ENCODE measurements around the gene ADGRA1.

Gene ADGRA1

GRCh38 chr10:133106516-133106915 is 18.8 kb downstream of the ADGRA1 start:
- H3K9ac ChIP-seq (ENCODE audit: low read length), result no peak overlapping the region
- no peak overlapping the region for H3K23ac ChIP-seq (ENCODE audit: low read length)
- H3K4me2 ChIP-seq (ENCODE audit: low read length), result no peak overlapping the region
- H3K14ac ChIP-seq (ENCODE audit: low read length), result no peak overlapping the region
- H2BK120ac ChIP-seq (ENCODE audit: insufficient read depth, low read length, poor library complexity), result no peak overlapping the region
- H3K9me3 ChIP-seq (ENCODE audit: insufficient read depth, low read depth, low read length), result peaks cover 35% of the 10 kb centered on the region
- H2BK5ac ChIP-seq (ENCODE audit: low read depth, low read length, poor library complexity), result no peak overlapping the region
- peaks cover 4% of the 10 kb centered on the region for H3K27me3 ChIP-seq (ENCODE audit: insufficient read depth, low read length)
- H3K4me1 ChIP-seq (ENCODE audit: control insufficient read depth in 1 of 2, insufficient read depth in 2 of 2, low read length in 2 of 2), result no peaks in the 10 kb centered on the region
- no peak overlapping the region for H4K8ac ChIP-seq (ENCODE audit: low read depth, low read length)
- DNase-seq, result no peak
- H3K36me3 ChIP-seq (ENCODE audit: control insufficient read depth in 1 of 2, insufficient read depth in 2 of 2, low read length in 2 of 2), result no peaks in the 10 kb centered on the region
- H3K4me3 ChIP-seq (ENCODE audit: low read depth, low read length), result no peak overlapping the region
- no peak overlapping the region for H4K12ac ChIP-seq (ENCODE audit: low read depth, low read length)
- no peak overlapping the region for H2BK12ac ChIP-seq (ENCODE audit: low read length)
- no peak overlapping the region for H2AK5ac ChIP-seq (ENCODE audit: low read length)
- H3K79me1 ChIP-seq (ENCODE audit: low read length), result no peaks in the 10 kb centered on the region
- H3K79me2 ChIP-seq (ENCODE audit: control insufficient read depth, insufficient read depth, low read length, poor library complexity), result no peaks in the 10 kb centered on the region
- H3K27ac ChIP-seq (ENCODE audit: low read depth, low read length), result no peak overlapping the region
- no peak overlapping the region for H3K18ac ChIP-seq (ENCODE audit: low read length)
- WGBS (ENCODE audit: extremely low coverage, insufficient coverage, insufficient read length), result no CpG with 5 or more reads among the region's 18 CpGs
- H3K4ac ChIP-seq (ENCODE audit: low read depth, low read length), result no peak overlapping the region
- H4K91ac ChIP-seq (ENCODE audit: low read depth, low read length), result no peak overlapping the region
- H2AFZ ChIP-seq (ENCODE audit: insufficient read depth, low read length, poor library complexity), result no peak overlapping the region

- no peak overlapping the region for H3K4me3 ChIP-seq (ENCODE audit: low read depth, low read length)
Measured at GRCh38 chr10:133107442-133107841, 19.7 kb downstream of the ADGRA1 start.

DNA sequence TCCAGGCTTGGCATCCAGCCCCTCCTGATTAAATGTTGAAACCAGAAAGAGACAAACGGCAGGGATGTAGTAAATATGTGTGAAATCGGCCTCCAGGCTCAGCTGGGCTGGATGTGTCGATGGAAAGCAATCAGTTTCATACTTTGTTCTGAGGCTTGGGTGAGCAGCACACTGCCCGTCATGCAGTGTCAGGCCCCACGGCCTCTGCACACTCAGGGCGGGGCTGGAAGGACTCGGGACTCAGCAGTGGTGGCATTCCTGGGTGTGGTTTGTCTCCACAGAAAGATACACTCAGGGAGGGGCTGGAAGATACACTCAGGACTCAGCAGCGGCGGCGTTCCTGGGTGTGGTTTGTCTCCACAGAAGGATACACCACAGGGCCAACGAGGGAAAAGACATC is 22.0 kb downstream of the ADGRA1 start:
- Histone ChIP-seq H3K79me1 (ENCODE audit: low read length) (no peaks in the 10 kb centered on the region), H3K36me3 (ENCODE audit: control insufficient read depth in 1 of 2, insufficient read depth in 2 of 2, low read length in 2 of 2) (no peaks in the 10 kb centered on the region), H2BK5ac (ENCODE audit: low read depth, low read length, poor library complexity) (no peak overlapping the region), H2AFZ (ENCODE audit: insufficient read depth, low read length, poor library complexity) (no peak overlapping the region), H2BK12ac (ENCODE audit: low read length) (no peak overlapping the region), H3K79me2 (ENCODE audit: control insufficient read depth, insufficient read depth, low read length, poor library complexity) (no peaks in the 10 kb centered on the region), H2BK120ac (ENCODE audit: insufficient read depth, low read length, poor library complexity) (no peak overlapping the region), H2AK5ac (ENCODE audit: low read length) (no peak overlapping the region), H3K4me2 (ENCODE audit: low read length) (no peak overlapping the region), H3K9ac (ENCODE audit: low read length) (no peak overlapping the region), H3K9me3 (ENCODE audit: insufficient read depth, low read depth, low read length) (peaks cover 45% of the 10 kb centered on the region), H3K23ac (ENCODE audit: low read length) (no peak overlapping the region), H3K27me3 (ENCODE audit: insufficient read depth, low read length) (peaks cover 4% of the 10 kb centered on the region), H4K12ac (ENCODE audit: low read depth, low read length) (no peak overlapping the region), H4K91ac (ENCODE audit: low read depth, low read length) (no peak overlapping the region), H3K27ac (ENCODE audit: low read depth, low read length) (no peak overlapping the region), H3K4me3 (ENCODE audit: low read depth, low read length) (no peak overlapping the region), H3K18ac (ENCODE audit: low read length) (no peak overlapping the region), H3K4me1 (ENCODE audit: control insufficient read depth in 1 of 2, insufficient read depth in 2 of 2, low read length in 2 of 2) (no peaks in the 10 kb centered on the region), H3K14ac (ENCODE audit: low read length) (no peak overlapping the region), H4K8ac (ENCODE audit: low read depth, low read length) (no peak overlapping the region), H3K4ac (ENCODE audit: low read depth, low read length) (no peak overlapping the region)
- no peak for DNase-seq
- WGBS (ENCODE audit: extremely low coverage, insufficient coverage, insufficient read length), result no CpG with 5 or more reads among the region's 11 CpGs

More at GRCh38 chr10:133107442-133107841, 19.7 kb downstream of the ADGRA1 start:
- H4K12ac ChIP-seq (ENCODE audit: low read depth, low read length), result no peak overlapping the region
- H3K9me3 ChIP-seq (ENCODE audit: insufficient read depth, low read depth, low read length), result peaks cover 38% of the 10 kb centered on the region
- no peak overlapping the region for H3K4ac ChIP-seq (ENCODE audit: low read depth, low read length)
- H3K27me3 ChIP-seq (ENCODE audit: insufficient read depth, low read length), result peaks cover 4% of the 10 kb centered on the region
- H3K18ac ChIP-seq (ENCODE audit: low read length), result no peak overlapping the region
- H2BK12ac ChIP-seq (ENCODE audit: low read length), result no peak overlapping the region
- no peak overlapping the region for H3K14ac ChIP-seq (ENCODE audit: low read length)
- H2BK5ac ChIP-seq (ENCODE audit: low read depth, low read length, poor library complexity), result no peak overlapping the region
- H3K23ac ChIP-seq (ENCODE audit: low read length), result no peak overlapping the region
- DNase-seq, result no peak
- H4K8ac ChIP-seq (ENCODE audit: low read depth, low read length), result no peak overlapping the region
- H3K4me1 ChIP-seq (ENCODE audit: control insufficient read depth in 1 of 2, insufficient read depth in 2 of 2, low read length in 2 of 2), result no peaks in the 10 kb centered on the region
- H2BK120ac ChIP-seq (ENCODE audit: insufficient read depth, low read length, poor library complexity), result no peak overlapping the region
- H3K79me2 ChIP-seq (ENCODE audit: control insufficient read depth, insufficient read depth, low read length, poor library complexity), result no peaks in the 10 kb centered on the region
- no peak overlapping the region for H3K27ac ChIP-seq (ENCODE audit: low read depth, low read length)
- H3K4me2 ChIP-seq (ENCODE audit: low read length), result no peak overlapping the region
- H2AK5ac ChIP-seq (ENCODE audit: low read length), result no peak overlapping the region
- H3K79me1 ChIP-seq (ENCODE audit: low read length), result no peaks in the 10 kb centered on the region
- no CpG with 5 or more reads among the region's 1 CpG for WGBS (ENCODE audit: extremely low coverage, insufficient coverage, insufficient read length)
- H3K36me3 ChIP-seq (ENCODE audit: control insufficient read depth in 1 of 2, insufficient read depth in 2 of 2, low read length in 2 of 2), result no peaks in the 10 kb centered on the region
- H3K9ac ChIP-seq (ENCODE audit: low read length), result no peak overlapping the region
- no peak overlapping the region for H2AFZ ChIP-seq (ENCODE audit: insufficient read depth, low read length, poor library complexity)
- H4K91ac ChIP-seq (ENCODE audit: low read depth, low read length), result no peak overlapping the region

DNA sequence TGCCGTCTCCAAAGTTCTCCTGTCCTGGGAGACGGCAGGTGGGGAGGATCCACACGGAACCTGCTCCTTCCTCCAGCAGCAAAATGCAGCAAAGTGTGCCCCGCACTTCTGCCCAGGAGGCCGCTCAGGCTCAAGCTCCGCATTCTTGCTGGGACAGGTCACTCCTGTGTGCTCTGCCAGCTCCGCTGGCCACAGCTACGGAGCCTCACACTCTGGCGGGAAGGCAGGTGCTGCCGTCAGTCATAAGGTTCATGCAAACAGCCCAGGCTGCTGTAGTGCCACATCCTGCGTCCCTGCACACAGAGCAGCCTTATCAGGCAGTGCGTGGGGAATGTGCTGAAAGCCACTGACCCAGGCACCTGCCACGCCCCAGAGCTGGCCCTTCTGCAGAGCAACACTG is 22.4 kb downstream of the ADGRA1 start:
- no peak overlapping the region for H4K12ac ChIP-seq (ENCODE audit: low read depth, low read length)
- no peak overlapping the region for H3K4ac ChIP-seq (ENCODE audit: low read depth, low read length)
- H3K9ac ChIP-seq (ENCODE audit: low read length), result no peak overlapping the region
- H3K79me2 ChIP-seq (ENCODE audit: control insufficient read depth, insufficient read depth, low read length, poor library complexity), result no peaks in the 10 kb centered on the region
- H2BK120ac ChIP-seq (ENCODE audit: insufficient read depth, low read length, poor library complexity), result no peak overlapping the region
- WGBS (ENCODE audit: extremely low coverage, insufficient coverage, insufficient read length), result no CpG with 5 or more reads among the region's 13 CpGs
- peaks cover 45% of the 10 kb centered on the region for H3K9me3 ChIP-seq (ENCODE audit: insufficient read depth, low read depth, low read length)
- no peak overlapping the region for H3K4me2 ChIP-seq (ENCODE audit: low read length)
- no peak for DNase-seq
- no peaks in the 10 kb centered on the region for H3K79me1 ChIP-seq (ENCODE audit: low read length)
- H3K27ac ChIP-seq (ENCODE audit: low read depth, low read length), result no peak overlapping the region
- H2AK5ac ChIP-seq (ENCODE audit: low read length), result no peak overlapping the region
- peaks cover 4% of the 10 kb centered on the region for H3K27me3 ChIP-seq (ENCODE audit: insufficient read depth, low read length)
- no peak overlapping the region for H4K91ac ChIP-seq (ENCODE audit: low read depth, low read length)
- H2BK5ac ChIP-seq (ENCODE audit: low read depth, low read length, poor library complexity), result no peak overlapping the region
- H4K8ac ChIP-seq (ENCODE audit: low read depth, low read length), result no peak overlapping the region
- no peaks in the 10 kb centered on the region for H3K36me3 ChIP-seq (ENCODE audit: control insufficient read depth in 1 of 2, insufficient read depth in 2 of 2, low read length in 2 of 2)
- no peak overlapping the region for H2BK12ac ChIP-seq (ENCODE audit: low read length)
- H3K4me3 ChIP-seq (ENCODE audit: low read depth, low read length), result no peak overlapping the region
- no peak overlapping the region for H3K23ac ChIP-seq (ENCODE audit: low read length)
- H3K18ac ChIP-seq (ENCODE audit: low read length), result no peak overlapping the region
- H3K14ac ChIP-seq (ENCODE audit: low read length), result no peak overlapping the region
- H3K4me1 ChIP-seq (ENCODE audit: control insufficient read depth in 1 of 2, insufficient read depth in 2 of 2, low read length in 2 of 2), result no peaks in the 10 kb centered on the region
- H2AFZ ChIP-seq (ENCODE audit: insufficient read depth, low read length, poor library complexity), result no peak overlapping the region

Measured in trophoblast cell (in vitro differentiated cells and primary cell).